Adrenal gland (tissue), 12 donors: ENCODE measurements around the gene TMEM121B. TPM values are rescaled to one million over a fixed set of nuclear protein-coding genes. Genes with fewer than 3 reads are reported as not detected.
A peak's percentile ranks its signal among the peaks of the same experiment; 100 is the strongest.

Experiments
- DNase-seq, 7 donors: peaks; one replicate each; pipeline ENCODE4 v3.0.0-alpha.2; 2019 to 2020
- H3K27ac ChIP-seq, 5 donors: fragments of 200-600 bp; sonication (generic) in 4 of 5; 1 replicate in 3 of 5; 2 replicates in 2 of 5; pipeline versions ENCODE4 v1.5.1 to v1.8.0; 2016 to 2020; ENCODE audit warnings: mild to moderate bottlenecking in 1 of 5
- H3K27me3 ChIP-seq: fragments of 200-600 bp; 2 replicates; pipeline ENCODE4 v1.8.0; 2021
- H3K36me3 ChIP-seq, 2 donors: fragments of 200-600 bp; replicated peaks in 1 of 2; 1 replicate in 1 of 2; 2 replicates in 1 of 2; pipeline versions ENCODE4 v1.5.1 to v1.8.0; 2018 to 2022
- H3K4me1 ChIP-seq, 2 donors: fragments of 200-600 bp; replicated peaks in 1 of 2; 1 replicate in 1 of 2; 2 replicates in 1 of 2; pipeline versions ENCODE4 v1.5.1 to v1.8.0; 2018 to 2021
- H3K4me3 ChIP-seq, 4 donors: fragments of 200-600 bp; sonication (generic) in 3 of 4; one replicate each; pipeline ENCODE4 v1.5.1; 2016 to 2018
- H3K9me3 ChIP-seq, 3 donors: fragments of 200-600 bp; sonication (generic) in 1 of 3; replicated peaks in 1 of 3; 1 replicate in 2 of 3; 2 replicates in 1 of 3; pipeline versions ENCODE4 v1.5.1 to v1.8.0; 2016 to 2021
- POLR2A ChIP-seq, 2 donors: fragments of 450-650 bp; IDR thresholded peaks; one replicate each; pipeline ENCODE4 v1.6.1; 2017; ENCODE audit warnings: antibody characterized with exemption in 2 of 2, mild to moderate bottlenecking in 2 of 2, moderate library complexity in 1 of 2
- WGBS, 4 donors: extraction: QIAGEN DNeasy Blood & Tissue Kit in 2 of 4; methylation state at CpG; one replicate each; pipeline versions ENCODE4 v1.1.5 to v1.1.7; 2013 to 2017; 5-methylcytosine and 5-hydroxymethylcytosine counted together
- intact Hi-C, 2 donors: fragments of 100-400 bp; cut with DNase I; formaldehyde crosslinking; loops; one replicate each; pipeline versions ENCODE4 v1.14.1 to v1.15.0; 2022 to 2023
- polyA plus RNA-seq, 3 donors: library from polyadenylated mRNA; stranded (reverse); fragments of 200-250 nt in 2 of 3; fragments of 350-450 nt in 1 of 3; fragmentation: Illumina TruSeq in 1 of 3; extraction: RNeasy Lipid Tissue Mini Kit (QIAGEN cat#74804) in 1 of 3; gene quantifications; one replicate each; pipeline ENCODE4 v1.2.3, GENCODE V29; 2013 to 2014
- total RNA-seq, 9 donors: library from RNA; depleted of rRNA in 4 of 9; stranded (reverse); fragments of >200 nt in 4 of 9; fragments of 120-200 nt in 1 of 9; fragmentation: NEBNext Ultra II Directional in 1 of 9; extraction: Animal tissue kit (Norgen Biotek cat#: 25700) in 1 of 9; gene quantifications; one replicate each; pipeline versions ENCODE4 v1.1.0 to v1.2.4, GENCODE V29; 2013 to 2023
- TF ChIP-seq, protein P1 (sequence below), 6 experiments: fragments of 450-650 bp in 4 of 6; fragments of 200-600 bp in 2 of 6; sonication (generic) in 1 of 6; IDR thresholded peaks; 1 replicate in 5 of 6; 2 replicates in 1 of 6; pipeline versions ENCODE4 v1.5.1 to v1.8.0; 2016 to 2021; ENCODE audit warnings: antibody characterized with exemption in 6 of 6, mild to moderate bottlenecking in 2 of 6, moderate library complexity in 1 of 6
- donor health status: healthy with polysubstance abuse.
- donor health status: Bipolar disorder and iron deficiency.
- donor health status: DM: yes; HTN: yes; CAD: no.
- donor health status: DM: no; HTN: no; CAD: no.
- donor health status: DM: no; HTN: no; CAD: no.
- donor health status: DM: yes; HTN: yes; CAD: no.

TMEM121B gene
- total and polyA plus RNA-seq, 12 donors: 0.22 to 2.3 (median 1.1) TPM

DNA sequence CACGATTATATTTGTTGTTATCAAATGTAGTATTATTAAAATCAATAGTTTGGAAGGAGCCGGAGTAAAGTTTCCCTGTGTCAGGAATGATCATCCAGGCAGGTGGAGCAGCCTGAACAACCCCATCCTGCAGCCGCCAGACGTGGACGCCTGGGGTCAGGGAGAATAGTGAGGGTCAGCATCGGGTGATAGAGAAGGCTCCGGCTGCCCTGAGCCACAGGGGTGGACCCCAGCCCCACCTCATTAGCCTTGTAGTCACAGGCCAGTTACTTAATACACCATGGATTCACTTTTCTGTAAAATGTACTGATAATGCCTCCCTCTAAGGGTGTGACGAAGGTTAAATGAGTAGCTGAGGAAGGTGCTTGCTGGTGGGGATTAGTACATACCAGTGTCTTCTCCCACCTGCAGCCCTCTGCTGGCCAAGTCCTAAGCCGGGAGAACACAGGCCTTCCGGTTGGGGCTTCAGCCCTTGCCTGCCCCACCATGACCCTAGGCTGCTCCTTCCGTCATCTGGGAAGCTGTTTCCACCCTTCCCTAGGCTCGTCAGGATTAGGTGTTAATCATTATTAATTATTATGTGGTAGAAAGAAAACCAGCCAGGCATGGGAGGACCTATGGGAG is 14.9 kb downstream of the TMEM121B start:
- TF ChIP-seq POLR2A (IDR thresholded peaks at IDR 0.05): no peak
- TF ChIP-seq, protein P1, sequence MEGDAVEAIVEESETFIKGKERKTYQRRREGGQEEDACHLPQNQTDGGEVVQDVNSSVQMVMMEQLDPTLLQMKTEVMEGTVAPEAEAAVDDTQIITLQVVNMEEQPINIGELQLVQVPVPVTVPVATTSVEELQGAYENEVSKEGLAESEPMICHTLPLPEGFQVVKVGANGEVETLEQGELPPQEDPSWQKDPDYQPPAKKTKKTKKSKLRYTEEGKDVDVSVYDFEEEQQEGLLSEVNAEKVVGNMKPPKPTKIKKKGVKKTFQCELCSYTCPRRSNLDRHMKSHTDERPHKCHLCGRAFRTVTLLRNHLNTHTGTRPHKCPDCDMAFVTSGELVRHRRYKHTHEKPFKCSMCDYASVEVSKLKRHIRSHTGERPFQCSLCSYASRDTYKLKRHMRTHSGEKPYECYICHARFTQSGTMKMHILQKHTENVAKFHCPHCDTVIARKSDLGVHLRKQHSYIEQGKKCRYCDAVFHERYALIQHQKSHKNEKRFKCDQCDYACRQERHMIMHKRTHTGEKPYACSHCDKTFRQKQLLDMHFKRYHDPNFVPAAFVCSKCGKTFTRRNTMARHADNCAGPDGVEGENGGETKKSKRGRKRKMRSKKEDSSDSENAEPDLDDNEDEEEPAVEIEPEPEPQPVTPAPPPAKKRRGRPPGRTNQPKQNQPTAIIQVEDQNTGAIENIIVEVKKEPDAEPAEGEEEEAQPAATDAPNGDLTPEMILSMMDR (IDR thresholded peaks at IDR 0.05): no peak
- Histone ChIP-seq H3K27ac (peak overlapping the region in 1 of 5 donors; percentile 45), H3K4me1 (no peaks in the 10 kb centered on the region), H3K27me3 (no peaks in the 10 kb centered on the region), H3K4me3 (no peak overlapping the region), H3K36me3 (peaks cover 0 to 77% of the 10 kb centered on the region in 2 donors), H3K9me3 (no peaks in the 10 kb centered on the region)
- 79 to 84% (median 83%) methylated on average over 11 to 12 of the region's 12 CpGs for WGBS, 4 donors
- intact Hi-C loops: no loop called here
- DNase-seq: no peak

DNA sequence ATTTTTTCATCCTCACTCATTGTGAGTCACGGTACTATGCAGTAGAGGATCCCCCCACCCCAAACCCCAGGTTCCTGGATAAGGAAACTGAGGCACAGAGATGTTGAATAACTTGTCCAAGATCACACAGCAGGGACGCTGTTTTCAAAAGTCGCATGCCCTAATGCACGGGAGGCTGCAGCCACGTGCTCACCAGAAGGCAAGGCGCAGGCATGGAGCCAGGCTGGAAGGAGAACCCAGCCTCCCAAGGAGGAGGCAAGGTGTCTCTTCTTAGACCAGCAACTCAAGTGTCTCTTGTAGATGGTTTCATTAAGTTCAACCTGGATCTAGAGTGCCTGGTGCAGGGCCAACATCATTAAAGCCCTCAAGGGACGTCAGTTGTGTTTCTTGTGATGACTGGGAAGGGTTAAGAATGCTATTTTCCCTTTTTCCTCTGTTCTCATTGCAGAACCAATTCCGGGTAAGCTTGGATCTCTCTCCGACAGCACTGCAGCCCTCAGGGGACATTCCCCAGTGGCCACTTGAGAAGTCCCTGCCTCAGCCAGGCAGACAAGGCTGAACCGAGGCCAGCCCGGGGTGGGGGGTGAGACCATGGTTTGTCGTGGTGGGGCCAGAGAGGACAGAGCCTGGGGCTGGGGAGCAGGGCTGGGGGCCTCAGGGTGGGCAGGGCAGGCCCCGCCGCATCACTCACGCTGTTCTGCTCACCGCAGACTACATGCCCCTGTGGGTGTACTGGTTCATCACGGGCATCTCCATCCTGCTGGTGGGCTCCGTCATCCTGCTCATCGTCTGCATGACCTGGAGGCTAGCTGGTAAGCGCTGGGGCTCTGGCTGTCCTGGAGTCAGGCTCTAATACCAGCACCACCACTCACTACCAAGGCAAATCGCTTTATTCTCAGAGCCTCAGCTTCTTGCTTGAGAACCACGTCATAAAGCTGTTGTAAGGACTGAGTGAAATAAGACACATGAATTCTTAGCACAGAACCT is 15.7 kb downstream of the TMEM121B start:
- H3K27me3 ChIP-seq: no peaks in the 10 kb centered on the region
- TF ChIP-seq POLR2A (IDR thresholded peaks at IDR 0.05): no peak
- TF ChIP-seq, protein P1 (IDR thresholded peaks at IDR 0.05): no peak
- H3K4me1 ChIP-seq: no peaks in the 10 kb centered on the region
- peaks cover 0 to 86% of the 10 kb centered on the region in 2 donors for H3K36me3 ChIP-seq
- no peak overlapping the region for H3K27ac ChIP-seq
- WGBS, 4 donors: 74 to 88% (median 81%) methylated on average over 13 to 22 of the region's 22 CpGs
- intact Hi-C loops: no loop called here
- DNase-seq: no peak
- H3K4me3 ChIP-seq: no peak overlapping the region
- H3K9me3 ChIP-seq: no peaks in the 10 kb centered on the region

DNA sequence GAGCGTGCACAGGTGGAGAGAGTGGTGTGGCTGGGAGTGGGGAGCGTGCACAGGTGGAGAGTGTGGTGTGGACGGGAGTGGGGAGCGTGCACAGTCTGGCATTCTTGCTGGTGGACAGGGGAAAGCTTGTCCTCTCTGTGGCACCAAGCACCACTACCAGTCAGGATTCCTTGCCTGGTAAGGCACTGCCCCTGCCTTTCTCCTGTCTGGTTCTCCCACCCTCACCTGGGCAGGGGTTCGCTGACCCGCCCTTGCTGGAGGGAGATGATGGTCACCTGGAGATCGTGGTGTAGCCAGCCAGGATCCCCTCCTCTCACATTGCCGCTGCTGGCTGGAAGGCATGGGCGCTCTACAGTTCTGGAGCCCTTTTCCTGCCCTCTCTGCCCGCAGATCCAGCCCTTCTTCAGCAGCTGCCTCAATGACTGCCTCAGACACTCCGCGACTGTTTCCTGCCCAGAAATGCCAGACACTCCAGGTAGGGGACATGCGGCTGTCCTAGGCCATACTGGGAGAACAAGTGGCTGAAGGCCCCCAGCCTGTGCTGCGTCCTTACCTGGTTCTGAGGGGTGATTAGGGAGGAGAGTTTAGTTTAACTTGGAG is 16.7 kb downstream of the TMEM121B start:
- no peak for DNase-seq
- Histone ChIP-seq H3K9me3 (no peaks in the 10 kb centered on the region), H3K27ac (no peak overlapping the region), H3K36me3 (peaks cover 0 to 87% of the 10 kb centered on the region in 2 donors), H3K4me1 (no peaks in the 10 kb centered on the region), H3K27me3 (no peaks in the 10 kb centered on the region), H3K4me3 (no peak overlapping the region)
- intact Hi-C loops: no loop called here
- 85 to 95% (median 95%) methylated on average over 9 to 14 of the region's 14 CpGs for WGBS, 4 donors
- TF ChIP-seq, protein P1 (IDR thresholded peaks at IDR 0.05): no peak
- TF ChIP-seq POLR2A (IDR thresholded peaks at IDR 0.05): no peak

DNA sequence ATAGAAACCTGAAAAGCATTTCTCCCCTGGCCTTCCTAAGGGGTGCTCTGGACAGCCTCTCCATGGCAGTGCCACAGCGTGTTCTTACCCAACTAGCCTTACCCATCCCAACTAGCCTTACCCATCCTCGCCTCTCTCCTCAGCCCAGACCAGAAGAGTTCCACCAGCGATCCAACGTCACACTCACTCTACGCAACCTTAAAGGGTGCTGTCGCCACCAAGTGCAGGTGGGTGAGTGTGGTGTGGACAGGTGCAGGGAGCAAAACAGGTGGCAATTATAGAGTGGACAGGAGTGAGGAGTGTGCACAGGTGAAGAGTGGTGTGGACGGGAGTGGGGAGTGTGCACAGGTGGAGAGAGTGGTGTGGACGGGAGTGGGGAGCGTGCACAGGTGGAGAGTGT is 17.8 kb downstream of the TMEM121B start:
- Histone ChIP-seq H3K36me3 (peaks cover 0 to 87% of the 10 kb centered on the region in 2 donors), H3K9me3 (no peaks in the 10 kb centered on the region), H3K27ac (no peak overlapping the region), H3K4me1 (no peaks in the 10 kb centered on the region), H3K27me3 (no peaks in the 10 kb centered on the region), H3K4me3 (no peak overlapping the region)
- intact Hi-C loops: no loop called here
- TF ChIP-seq, protein P1 (IDR thresholded peaks at IDR 0.05): no peak
- TF ChIP-seq POLR2A (IDR thresholded peaks at IDR 0.05): no peak
- no peak for DNase-seq
- WGBS, 4 donors: 92 to 97% (median 95%) methylated on average over 9 of the region's 9 CpGs
